ENCODE measurements around the gene TKFC.

The TKFC gene

GRCh38 chr11:61361741-61362541, 28.9 kb downstream of the TKFC start, which contains the start of the genes CYB561A3 and TMEM138 (continued):
- TF ChIP-seq ZNF302 (tag by site-specific recombination; IDR thresholded peaks at IDR 0.05; ENCODE audit: low read depth): no peak

- TF ChIP-seq ZEB2 (tag by site-specific recombination; IDR thresholded peaks at IDR 0.05): no peak
- no peak for TF ChIP-seq ZNF558 (tag by site-specific recombination; IDR thresholded peaks at IDR 0.05)
- TF ChIP-seq MZF1 (tag by site-specific recombination; IDR thresholded peaks at IDR 0.05; ENCODE audit: borderline replicate concordance): no peak
- TF ChIP-seq ZNF26 (tag by site-specific recombination; IDR thresholded peaks at IDR 0.05): no peak
- no peak for TF ChIP-seq ZNF175 (tag by site-specific recombination; IDR thresholded peaks at IDR 0.05)
- no peak for TF ChIP-seq ZNF549 (tag by site-specific recombination; IDR thresholded peaks at IDR 0.05)
- no peak for TF ChIP-seq ZNF121 (tag by site-specific recombination; IDR thresholded peaks at IDR 0.05)
- no peak for TF ChIP-seq ZNF488 (tag by site-specific recombination; IDR thresholded peaks at IDR 0.05)
- no peak for TF ChIP-seq BCL11B (tag by site-specific recombination; IDR thresholded peaks at IDR 0.05; ENCODE audit: low read depth)
- TF ChIP-seq ZNF10 (tag by site-specific recombination; IDR thresholded peaks at IDR 0.05): no peak
- TF ChIP-seq ZFP37 (tag by site-specific recombination; IDR thresholded peaks at IDR 0.05): no peak
- no peak for TF ChIP-seq ZSCAN16 (tag by site-specific recombination; IDR thresholded peaks at IDR 0.05)
- no peak for TF ChIP-seq ZNF544 (tag by site-specific recombination; IDR thresholded peaks at IDR 0.05)
- TF ChIP-seq ZNF701 (tag by site-specific recombination; IDR thresholded peaks at IDR 0.05): no peak
- TF ChIP-seq ZNF433 (tag by site-specific recombination; IDR thresholded peaks at IDR 0.05; ENCODE audit: low read depth): no peak
- no peak for TF ChIP-seq ZNF248 (tag by site-specific recombination; IDR thresholded peaks at IDR 0.05)
- no peak for TF ChIP-seq ZNF624 (tag by site-specific recombination; IDR thresholded peaks at IDR 0.05)
- no peak for TF ChIP-seq PATZ1 (tag by site-specific recombination; IDR thresholded peaks at IDR 0.05)
- no peak for TF ChIP-seq REPIN1 (tag by site-specific recombination; IDR thresholded peaks at IDR 0.05; ENCODE audit: low read depth)
- peaks cover 2% of the 10 kb centered on the region; the same call in 1 of the 2 replicates for H3K4me1 ChIP-seq (ENCODE audit: control insufficient read depth, insufficient read depth, low read length)
- peaks cover 13 to 39% of the 10 kb centered on the region in 2 experiments for H3K36me3 ChIP-seq (ENCODE audit: control insufficient read depth in 2 of 2, insufficient read depth in 1 of 2, low read length in 2 of 2)
- H3K27ac ChIP-seq (ENCODE audit: extremely low read depth, low read depth, low read length): peak overlapping the region; percentile 94; the same call in 1 of the 2 replicates
- ChIA-PET CTCF (interaction anchor here (0.5 to 9.6 kb wide), 7 partner anchors 8 to 531 kb away, joined by 3 to 69 read pairs (median 4); no protein-coding TSS in a partner anchor), POLR2A (interaction anchor here (0.9 to 4.6 kb wide), 21 partner anchors 8 to 449 kb away, joined by 3 to 56 read pairs (median 5); partner anchors contain the start of genes CPSF7, DDB1, SDHAF2 and TKFC)
- H3K9me3 ChIP-seq (ENCODE audit: control insufficient read depth, insufficient read depth, low read depth, low read length): no peaks in the 10 kb centered on the region
- H3K4me3 ChIP-seq (ENCODE audit: low read depth, low read length): peak overlapping the region; percentile 65
Measured at GRCh38 chr11:61362542-61362875, 29.5 kb downstream of the TKFC start.

Data from HEK293 (cell line).